K562 (cell line): Measurements from ENCODE around the gene QSOX2. TPM values are rescaled to one million over a fixed set of nuclear protein-coding genes. Genes with fewer than 3 reads are reported as not detected.

Source experiments
- FOXK1 ChIP-seq: sonication (generic); formaldehyde crosslinking; IDR thresholded peaks from 2 replicates; pipeline ENCODE4 v1.8.0; 2022; ENCODE audit warnings: missing genetic modification reagents, mild to moderate bottlenecking, borderline replicate concordance
- MCM7 ChIP-seq, 2 experiments: fragments of 450-650 bp; IDR thresholded peaks; 2 replicates each; pipeline ENCODE4 v1.6.1; 2016 to 2018
- PATZ1 ChIP-seq: fragments of 250-450 bp; sonication (Bioruptor Pico); IDR thresholded peaks from 2 replicates; pipeline ENCODE4 v1.5.0; 2020; ENCODE audit warnings: mild to moderate bottlenecking, borderline replicate concordance
- ZNF324 ChIP-seq: fragments of 250-450 bp; sonication (Bioruptor Pico); IDR thresholded peaks from 2 replicates; pipeline ENCODE4 v1.4.0; 2020; ENCODE audit warnings: mild to moderate bottlenecking
- polyA plus RNA-seq, 8 experiments: library from polyadenylated mRNA; depleted of rRNA in 4 of 8; stranded (reverse) in 5 of 8; unstranded in 3 of 8; fragments of >200 nt; fragmentation: Nextera tagmentation in 2 of 8; fragmentation: Illumina TruSeq in 1 of 8; extraction: Ambion mirVana in 2 of 8; extraction: Trizol in 1 of 8; gene quantifications; 2 replicates each; pipeline versions ENCODE4 v1.2.1 to v1.2.3, GENCODE V29; 2011 to 2014; ENCODE audit warnings: inconsistent platforms in 1 of 8, missing spikeins in 1 of 8
- total RNA-seq, 7 experiments: library from RNA; depleted of rRNA in 6 of 7; stranded (reverse); fragments of >200 nt in 6 of 7; fragmentation: Illumina TruSeq in 2 of 7; extraction: Trizol in 2 of 7; gene quantifications; 2 replicates each; pipeline versions ENCODE4 v1.2.1 to v1.2.3, GENCODE V29; 2011 to 2021; ENCODE audit warnings: low replicate concordance in 1 of 7
- TF ChIP-seq, protein P1 (sequence below): fragments of 450-650 bp; IDR thresholded peaks from 2 replicates; pipeline ENCODE4 v1.6.1; 2016; ENCODE audit warnings: low read depth
- TF ChIP-seq, protein P2 (sequence below): sonication (generic); formaldehyde crosslinking; IDR thresholded peaks from 2 replicates; pipeline ENCODE4 v1.4.0; 2020; ENCODE audit warnings: mild to moderate bottlenecking, missing genetic modification reagents

QSOX2 gene
- total and polyA plus RNA-seq, 9 of the 15 experiments (the other 6 are each of a cell fraction or from before 2014, with no cell fraction given) = 0.51 to 23.7 (median 12.7) TPM

DNA sequence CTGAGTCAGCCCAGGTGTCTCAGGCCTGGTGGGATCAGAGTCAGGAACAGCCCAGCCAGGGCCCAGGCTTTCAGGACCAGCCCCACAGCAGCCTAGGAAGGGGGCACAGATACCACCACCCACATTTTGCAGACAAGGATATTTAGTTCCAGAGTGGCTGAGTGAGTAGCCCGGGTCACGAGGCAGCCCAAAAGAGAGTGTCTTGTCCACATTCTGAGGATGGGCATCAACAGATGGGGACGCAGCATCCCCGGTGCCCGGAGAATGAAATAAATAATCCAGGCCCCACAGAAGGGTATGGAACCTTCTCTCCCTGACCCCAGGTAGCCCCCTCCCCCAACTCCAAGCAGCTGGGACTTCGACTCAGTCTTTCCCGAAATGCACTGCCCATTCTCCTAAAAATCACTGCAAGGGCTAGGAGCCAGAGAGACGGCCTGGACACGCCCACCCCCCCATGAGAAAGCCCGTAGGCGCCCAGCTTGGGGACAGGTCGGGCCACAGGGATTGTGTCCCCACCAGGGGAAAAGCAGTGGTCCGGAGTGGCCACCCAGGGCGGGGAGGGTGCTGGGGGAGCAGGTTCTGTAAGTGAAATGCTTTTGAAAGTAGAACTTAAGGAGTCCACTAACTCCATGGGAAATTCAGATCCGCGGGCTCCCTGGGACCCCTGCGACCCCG is 47.5 kb downstream of the QSOX2 start (continued):
- TF ChIP-seq, protein P1, sequence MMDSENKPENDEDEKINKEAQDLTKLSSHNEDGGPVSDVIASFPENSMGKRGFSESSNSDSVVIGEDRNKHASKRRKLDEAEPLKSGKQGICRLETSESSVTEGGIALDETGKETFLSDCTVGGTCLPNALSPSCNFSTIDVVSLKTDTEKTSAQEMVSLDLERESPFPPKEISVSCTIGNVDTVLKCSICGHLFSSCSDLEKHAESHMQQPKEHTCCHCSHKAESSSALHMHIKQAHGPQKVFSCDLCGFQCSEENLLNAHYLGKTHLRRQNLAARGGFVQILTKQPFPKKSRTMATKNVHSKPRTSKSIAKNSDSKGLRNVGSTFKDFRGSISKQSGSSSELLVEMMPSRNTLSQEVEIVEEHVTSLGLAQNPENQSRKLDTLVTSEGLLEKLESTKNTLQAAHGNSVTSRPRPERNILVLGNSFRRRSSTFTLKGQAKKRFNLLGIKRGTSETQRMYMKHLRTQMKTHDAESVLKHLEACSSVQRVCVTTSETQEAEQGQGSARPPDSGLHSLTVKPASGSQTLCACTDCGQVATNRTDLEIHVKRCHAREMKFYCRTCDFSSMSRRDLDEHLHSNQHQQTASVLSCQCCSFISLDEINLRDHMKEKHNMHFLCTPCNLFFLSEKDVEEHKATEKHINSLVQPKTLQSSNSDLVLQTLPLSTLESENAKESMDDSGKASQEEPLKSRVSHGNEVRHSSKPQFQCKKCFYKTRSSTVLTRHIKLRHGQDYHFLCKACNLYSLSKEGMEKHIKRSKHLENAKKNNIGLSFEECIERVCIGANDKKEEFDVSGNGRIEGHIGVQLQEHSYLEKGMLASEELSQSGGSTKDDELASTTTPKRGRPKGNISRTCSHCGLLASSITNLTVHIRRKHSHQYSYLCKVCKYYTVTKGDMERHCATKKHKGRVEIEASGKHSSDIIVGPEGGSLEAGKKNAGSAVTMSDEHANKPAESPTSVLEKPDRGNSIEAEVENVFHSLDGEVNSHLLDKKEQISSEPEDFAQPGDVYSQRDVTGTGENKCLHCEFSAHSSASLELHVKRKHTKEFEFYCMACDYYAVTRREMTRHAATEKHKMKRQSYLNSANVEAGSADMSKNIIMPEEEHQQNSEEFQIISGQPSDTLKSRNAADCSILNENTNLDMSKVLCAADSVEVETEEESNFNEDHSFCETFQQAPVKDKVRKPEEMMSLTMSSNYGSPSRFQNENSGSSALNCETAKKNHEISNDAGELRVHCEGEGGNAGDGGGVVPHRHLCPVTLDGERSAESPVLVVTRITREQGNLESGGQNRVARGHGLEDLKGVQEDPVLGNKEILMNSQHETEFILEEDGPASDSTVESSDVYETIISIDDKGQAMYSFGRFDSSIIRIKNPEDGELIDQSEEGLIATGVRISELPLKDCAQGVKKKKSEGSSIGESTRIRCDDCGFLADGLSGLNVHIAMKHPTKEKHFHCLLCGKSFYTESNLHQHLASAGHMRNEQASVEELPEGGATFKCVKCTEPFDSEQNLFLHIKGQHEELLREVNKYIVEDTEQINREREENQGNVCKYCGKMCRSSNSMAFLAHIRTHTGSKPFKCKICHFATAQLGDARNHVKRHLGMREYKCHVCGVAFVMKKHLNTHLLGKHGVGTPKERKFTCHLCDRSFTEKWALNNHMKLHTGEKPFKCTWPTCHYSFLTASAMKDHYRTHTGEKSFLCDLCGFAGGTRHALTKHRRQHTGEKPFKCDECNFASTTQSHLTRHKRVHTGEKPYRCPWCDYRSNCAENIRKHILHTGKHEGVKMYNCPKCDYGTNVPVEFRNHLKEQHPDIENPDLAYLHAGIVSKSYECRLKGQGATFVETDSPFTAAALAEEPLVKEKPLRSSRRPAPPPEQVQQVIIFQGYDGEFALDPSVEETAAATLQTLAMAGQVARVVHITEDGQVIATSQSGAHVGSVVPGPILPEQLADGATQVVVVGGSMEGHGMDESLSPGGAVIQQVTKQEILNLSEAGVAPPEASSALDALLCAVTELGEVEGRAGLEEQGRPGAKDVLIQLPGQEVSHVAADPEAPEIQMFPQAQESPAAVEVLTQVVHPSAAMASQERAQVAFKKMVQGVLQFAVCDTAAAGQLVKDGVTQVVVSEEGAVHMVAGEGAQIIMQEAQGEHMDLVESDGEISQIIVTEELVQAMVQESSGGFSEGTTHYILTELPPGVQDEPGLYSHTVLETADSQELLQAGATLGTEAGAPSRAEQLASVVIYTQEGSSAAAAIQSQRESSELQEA = no peak
- no peak for TF ChIP-seq ZNF324 (CRISPR knock-in tag)
- no peak for TF ChIP-seq FOXK1 (CRISPR knock-in tag)
- TF ChIP-seq MCM7 (IDR thresholded peaks at IDR 0.05) = no peak
- TF ChIP-seq PATZ1 (CRISPR knock-in tag) = no peak
- TF ChIP-seq, protein P2, sequence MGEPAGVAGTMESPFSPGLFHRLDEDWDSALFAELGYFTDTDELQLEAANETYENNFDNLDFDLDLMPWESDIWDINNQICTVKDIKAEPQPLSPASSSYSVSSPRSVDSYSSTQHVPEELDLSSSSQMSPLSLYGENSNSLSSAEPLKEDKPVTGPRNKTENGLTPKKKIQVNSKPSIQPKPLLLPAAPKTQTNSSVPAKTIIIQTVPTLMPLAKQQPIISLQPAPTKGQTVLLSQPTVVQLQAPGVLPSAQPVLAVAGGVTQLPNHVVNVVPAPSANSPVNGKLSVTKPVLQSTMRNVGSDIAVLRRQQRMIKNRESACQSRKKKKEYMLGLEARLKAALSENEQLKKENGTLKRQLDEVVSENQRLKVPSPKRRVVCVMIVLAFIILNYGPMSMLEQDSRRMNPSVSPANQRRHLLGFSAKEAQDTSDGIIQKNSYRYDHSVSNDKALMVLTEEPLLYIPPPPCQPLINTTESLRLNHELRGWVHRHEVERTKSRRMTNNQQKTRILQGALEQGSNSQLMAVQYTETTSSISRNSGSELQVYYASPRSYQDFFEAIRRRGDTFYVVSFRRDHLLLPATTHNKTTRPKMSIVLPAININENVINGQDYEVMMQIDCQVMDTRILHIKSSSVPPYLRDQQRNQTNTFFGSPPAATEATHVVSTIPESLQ (CRISPR knock-in tag) = no peak
